SK-N-SH treated with all-trans-retinoic acid at 6 μM for 48 hours (cell line): ENCODE data around the gene TANGO2.

Experiments
- ATAC-seq: fragments of 200-7000 bp; cut with Tn5 transposase; 3 replicates; pipeline ENCODE4 v1.9.1; 2020; ENCODE audit warnings: mild to moderate bottlenecking, moderate library complexity
- ARNTL ChIP-seq: fragments of 450-650 bp; formaldehyde crosslinking; IDR thresholded peaks from 2 replicates; pipeline ENCODE4 v1.5.0; 2020; ENCODE audit warnings: low read depth, mild to moderate bottlenecking, moderate library complexity, borderline replicate concordance
- CSDC2 ChIP-seq: fragments of 250-450 bp; sonication (Bioruptor Pico); IDR thresholded peaks from 2 replicates; pipeline ENCODE4 v1.5.0; 2020; ENCODE audit warnings: mild to moderate bottlenecking, moderate library complexity
- CSRNP3 ChIP-seq: fragments of 250-450 bp; sonication (Bioruptor Pico); IDR thresholded peaks from 2 replicates; pipeline ENCODE4 v1.5.1; 2021; ENCODE audit warnings: mild to moderate bottlenecking, moderate library complexity
- ESRRG ChIP-seq: fragments of 250-450 bp; sonication (Bioruptor Pico); IDR thresholded peaks from 2 replicates; pipeline ENCODE4 v1.6.1; 2021; ENCODE audit warnings: mild to moderate bottlenecking
- GLIS3 ChIP-seq: fragments of 250-450 bp; sonication (Bioruptor Pico); IDR thresholded peaks from 2 replicates; pipeline ENCODE4 v1.5.0; 2020; ENCODE audit warnings: mild to moderate bottlenecking, moderate library complexity
- OSR1 ChIP-seq: fragments of 250-450 bp; sonication (Bioruptor Pico); IDR thresholded peaks from 2 replicates; pipeline ENCODE4 v1.8.0; 2022; ENCODE audit warnings: moderate library complexity, mild to moderate bottlenecking, inconsistent platforms
- POU6F1 ChIP-seq: fragments of 250-450 bp; sonication (Bioruptor Pico); IDR thresholded peaks from 2 replicates; pipeline ENCODE4 v1.8.0; 2021; ENCODE audit warnings: low read depth, mild to moderate bottlenecking, moderate library complexity, borderline replicate concordance
- PPARA ChIP-seq: fragments of 250-450 bp; sonication (Bioruptor Pico); IDR thresholded peaks from 2 replicates; pipeline ENCODE4 v1.5.0; 2020; ENCODE audit warnings: mild to moderate bottlenecking, borderline replicate concordance
- RARB ChIP-seq: fragments of 250-450 bp; sonication (Bioruptor Pico); IDR thresholded peaks from 2 replicates; pipeline ENCODE4 v1.8.0; 2021; ENCODE audit warnings: mild to moderate bottlenecking, moderate library complexity
- SNAI2 ChIP-seq: fragments of 250-450 bp; sonication (Bioruptor Pico); IDR thresholded peaks from 2 replicates; pipeline ENCODE4 v1.5.0; 2020; ENCODE audit warnings: mild to moderate bottlenecking, moderate library complexity
- TCF4 ChIP-seq: fragments of 250-450 bp; sonication (Bioruptor Pico); IDR thresholded peaks from 2 replicates; pipeline ENCODE4 v1.8.0; 2021; ENCODE audit warnings: mild to moderate bottlenecking, moderate library complexity, borderline replicate concordance
- TOX ChIP-seq: fragments of 250-450 bp; sonication (Bioruptor Pico); IDR thresholded peaks from 2 replicates; pipeline ENCODE4 v1.8.0; 2021; ENCODE audit warnings: mild to moderate bottlenecking, moderate library complexity, borderline replicate concordance
- TSHZ2 ChIP-seq: fragments of 250-450 bp; sonication (Bioruptor Pico); IDR thresholded peaks from 2 replicates; pipeline ENCODE4 v1.5.0; 2020; ENCODE audit warnings: mild to moderate bottlenecking, moderate library complexity
- ZC3H10 ChIP-seq: fragments of 250-450 bp; sonication (Bioruptor Pico); IDR thresholded peaks from 2 replicates; pipeline ENCODE4 v1.5.1; 2021; ENCODE audit warnings: mild to moderate bottlenecking, moderate library complexity
- ZFP3 ChIP-seq: fragments of 250-450 bp; sonication (Bioruptor Pico); IDR thresholded peaks from 2 replicates; pipeline ENCODE4 v1.5.0; 2020; ENCODE audit warnings: mild to moderate bottlenecking, moderate library complexity
- ZFP30 ChIP-seq: fragments of 450-650 bp; formaldehyde crosslinking; IDR thresholded peaks from 2 replicates; pipeline ENCODE4 v1.5.0; 2022; ENCODE audit warnings: mild to moderate bottlenecking, moderate library complexity
- ZNF565 ChIP-seq: fragments of 450-650 bp; formaldehyde crosslinking; conservative IDR thresholded peaks from 2 replicates; pipeline ENCODE4 v1.5.0; 2020; ENCODE audit warnings: low read depth, mild to moderate bottlenecking, moderate library complexity
- ZNF70 ChIP-seq: fragments of 450-650 bp; formaldehyde crosslinking; IDR thresholded peaks from 2 replicates; pipeline ENCODE4 v1.5.0; 2020; ENCODE audit warnings: mild to moderate bottlenecking, moderate library complexity
- ZNF8 ChIP-seq: fragments of 450-650 bp; formaldehyde crosslinking; IDR thresholded peaks from 2 replicates; pipeline ENCODE4 v1.5.0; 2020; ENCODE audit warnings: mild to moderate bottlenecking, moderate library complexity
- TF ChIP-seq, protein P1 (sequence below): fragments of 250-450 bp; sonication (Bioruptor Pico); IDR thresholded peaks from 2 replicates; pipeline ENCODE4 v1.5.1; 2020; ENCODE audit warnings: low read depth, mild to moderate bottlenecking, moderate library complexity
- TF ChIP-seq, protein P2 (sequence below): fragments of 250-450 bp; sonication (Bioruptor Pico); IDR thresholded peaks from 2 replicates; pipeline ENCODE4 v1.8.0; 2020; ENCODE audit warnings: mild to moderate bottlenecking, moderate library complexity, borderline replicate concordance

The TANGO2 gene

GRCh38 chr22:19990609-19991394 lies 30.1 kb upstream of the TANGO2 start:
- TF ChIP-seq, protein P1, sequence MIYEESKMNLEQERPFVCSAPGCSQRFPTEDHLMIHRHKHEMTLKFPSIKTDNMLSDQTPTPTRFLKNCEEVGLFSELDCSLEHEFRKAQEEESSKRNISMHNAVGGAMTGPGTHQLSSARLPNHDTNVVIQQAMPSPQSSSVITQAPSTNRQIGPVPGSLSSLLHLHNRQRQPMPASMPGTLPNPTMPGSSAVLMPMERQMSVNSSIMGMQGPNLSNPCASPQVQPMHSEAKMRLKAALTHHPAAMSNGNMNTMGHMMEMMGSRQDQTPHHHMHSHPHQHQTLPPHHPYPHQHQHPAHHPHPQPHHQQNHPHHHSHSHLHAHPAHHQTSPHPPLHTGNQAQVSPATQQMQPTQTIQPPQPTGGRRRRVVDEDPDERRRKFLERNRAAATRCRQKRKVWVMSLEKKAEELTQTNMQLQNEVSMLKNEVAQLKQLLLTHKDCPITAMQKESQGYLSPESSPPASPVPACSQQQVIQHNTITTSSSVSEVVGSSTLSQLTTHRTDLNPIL (CRISPR knock-in tag), result no peak
- no peak for TF ChIP-seq CSRNP3
- no peak for TF ChIP-seq SNAI2
- TF ChIP-seq CSDC2 (CRISPR knock-in tag), result no peak
- no peak for TF ChIP-seq ZNF565 (CRISPR knock-in tag)
- no peak for TF ChIP-seq ZFP3 (CRISPR knock-in tag)
- TF ChIP-seq OSR1 (CRISPR knock-in tag), result no peak
- TF ChIP-seq TSHZ2 (CRISPR knock-in tag), result no peak
- TF ChIP-seq GLIS3 (CRISPR knock-in tag), result no peak
- ATAC-seq, result no peak

GRCh38 chr22:19991395-19991644 lies 29.6 kb upstream of the TANGO2 start:
- TF ChIP-seq ZC3H10 (CRISPR knock-in tag) (no peak), TCF4 (no peak)

DNA sequence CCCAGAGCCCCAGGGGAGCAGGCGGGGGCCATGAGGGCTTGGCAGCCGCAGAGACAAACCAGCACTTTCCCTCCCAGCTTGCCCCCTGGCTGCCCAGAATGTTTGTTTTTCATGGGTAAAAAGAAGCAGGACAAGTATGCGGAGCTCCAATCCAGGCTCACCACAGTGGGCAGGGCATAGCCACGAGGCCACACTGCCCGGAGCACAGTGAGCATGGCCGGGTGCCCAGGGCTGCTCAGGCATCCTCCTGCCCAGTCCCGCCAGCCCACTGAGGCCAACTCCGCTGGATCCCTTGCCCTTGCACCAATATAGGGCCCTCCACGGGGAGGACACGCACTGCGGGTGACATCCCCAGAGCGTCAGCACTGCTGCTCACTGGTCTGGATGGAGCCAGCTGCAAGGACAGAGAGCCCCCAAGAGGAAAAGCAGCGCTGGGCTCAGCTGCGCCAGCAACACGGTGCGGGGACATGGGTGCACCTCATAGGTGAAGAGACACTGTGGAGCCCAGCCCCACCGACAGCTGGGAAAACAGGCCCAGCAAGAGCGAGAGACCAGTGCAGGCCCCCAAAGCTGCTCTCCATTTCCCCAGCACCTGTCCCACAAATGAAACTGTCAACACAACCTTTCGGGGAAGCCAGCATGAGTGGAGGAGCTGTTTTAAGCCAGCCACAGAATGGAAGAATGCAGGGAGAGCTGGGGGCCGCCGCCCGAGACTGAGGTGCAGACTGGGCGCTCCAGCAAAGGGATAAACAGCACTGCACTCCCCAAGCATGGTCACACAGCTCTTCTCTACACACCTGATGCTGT lies 29.1 kb upstream of the TANGO2 start:
- no peak for ATAC-seq
- TF ChIP-seq TSHZ2 (CRISPR knock-in tag), result no peak
- no peak for TF ChIP-seq PPARA (CRISPR knock-in tag)
- no peak for TF ChIP-seq ARNTL (CRISPR knock-in tag)
- no peak for TF ChIP-seq ZFP30 (CRISPR knock-in tag)
- no peak for TF ChIP-seq RARB (CRISPR knock-in tag)
- TF ChIP-seq CSDC2 (CRISPR knock-in tag), result no peak
- no peak for TF ChIP-seq ESRRG
- TF ChIP-seq, protein P2, sequence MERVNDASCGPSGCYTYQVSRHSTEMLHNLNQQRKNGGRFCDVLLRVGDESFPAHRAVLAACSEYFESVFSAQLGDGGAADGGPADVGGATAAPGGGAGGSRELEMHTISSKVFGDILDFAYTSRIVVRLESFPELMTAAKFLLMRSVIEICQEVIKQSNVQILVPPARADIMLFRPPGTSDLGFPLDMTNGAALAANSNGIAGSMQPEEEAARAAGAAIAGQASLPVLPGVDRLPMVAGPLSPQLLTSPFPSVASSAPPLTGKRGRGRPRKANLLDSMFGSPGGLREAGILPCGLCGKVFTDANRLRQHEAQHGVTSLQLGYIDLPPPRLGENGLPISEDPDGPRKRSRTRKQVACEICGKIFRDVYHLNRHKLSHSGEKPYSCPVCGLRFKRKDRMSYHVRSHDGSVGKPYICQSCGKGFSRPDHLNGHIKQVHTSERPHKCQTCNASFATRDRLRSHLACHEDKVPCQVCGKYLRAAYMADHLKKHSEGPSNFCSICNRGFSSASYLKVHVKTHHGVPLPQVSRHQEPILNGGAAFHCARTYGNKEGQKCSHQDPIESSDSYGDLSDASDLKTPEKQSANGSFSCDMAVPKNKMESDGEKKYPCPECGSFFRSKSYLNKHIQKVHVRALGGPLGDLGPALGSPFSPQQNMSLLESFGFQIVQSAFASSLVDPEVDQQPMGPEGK (CRISPR knock-in tag), result no peak
- no peak for TF ChIP-seq OSR1 (CRISPR knock-in tag)
- TF ChIP-seq POU6F1 (CRISPR knock-in tag), result no peak
- no peak for TF ChIP-seq CSRNP3
- no peak for TF ChIP-seq ZNF70
- no peak for TF ChIP-seq ZNF565 (CRISPR knock-in tag)
- TF ChIP-seq GLIS3 (CRISPR knock-in tag), result no peak
- TF ChIP-seq TOX (CRISPR knock-in tag), result no peak
- no peak for TF ChIP-seq TCF4
- TF ChIP-seq ZC3H10 (CRISPR knock-in tag), result no peak
- TF ChIP-seq ZNF8 (CRISPR knock-in tag), result no peak
- TF ChIP-seq, protein P1 (CRISPR knock-in tag), result no peak

More at GRCh38 chr22:19991395-19991644, 29.6 kb upstream of the TANGO2 start:
- no peak for ATAC-seq
